Measurements from ENCODE around the gene DPP3.

The DPP3 gene

DNA sequence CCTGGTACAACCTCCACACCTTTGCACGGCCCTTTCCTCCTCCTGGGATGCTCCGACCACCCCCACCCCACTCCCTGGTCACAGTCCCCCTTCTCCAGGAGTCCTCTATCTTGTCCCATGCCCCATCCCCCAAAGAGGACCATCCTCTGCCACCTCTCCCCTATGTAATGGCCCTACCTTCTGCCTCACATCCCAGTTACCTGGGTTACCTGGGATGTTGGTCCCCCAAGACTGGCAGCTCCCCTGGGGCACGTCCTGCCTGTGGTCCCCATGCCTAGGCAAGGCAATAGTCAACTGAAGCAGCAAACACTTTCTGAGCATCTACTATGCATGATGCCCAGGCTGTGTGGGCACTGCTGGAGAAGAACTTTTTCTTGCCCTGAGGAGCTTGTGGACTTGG, 75.2 kb downstream of the DPP3 start:
- Histone ChIP-seq H3K9ac (ENCODE audit: low read length) (no peak overlapping the region), H3K27ac (ENCODE audit: low read length) (no peak overlapping the region), H3K4me2 (ENCODE audit: low read depth, low read length) (no peak overlapping the region), H3F3A (ENCODE audit: insufficient read depth, low read length) (no peaks in the 10 kb centered on the region), H3K4me3 (ENCODE audit: low read length) (no peak overlapping the region), H3K79me2 (ENCODE audit: low read length) (no peaks in the 10 kb centered on the region), H3K9me3 (replicated peaks; ENCODE audit: insufficient read depth, low read length) (no peaks in the 10 kb centered on the region), H3K27me3 (replicated peaks; ENCODE audit: insufficient read depth, low read length) (peaks cover 68% of the 10 kb centered on the region), H3K36me3 (replicated peaks; ENCODE audit: insufficient read depth, low read length) (no peaks in the 10 kb centered on the region), H3K4me1 (ENCODE audit: low read length) (no peaks in the 10 kb centered on the region), H2AFZ (ENCODE audit: low read length) (no peak overlapping the region), H4K20me1 (ENCODE audit: insufficient read depth, low read length) (no peaks in the 10 kb centered on the region), H3K9me2 (replicated peaks; ENCODE audit: insufficient read depth, low read length) (no peaks in the 10 kb centered on the region)
- TF ChIP-seq EZH2phosphoT487 (IDR thresholded peaks at IDR 0.05; ENCODE audit: low read length), result no peak
- TF ChIP-seq, protein P1, sequence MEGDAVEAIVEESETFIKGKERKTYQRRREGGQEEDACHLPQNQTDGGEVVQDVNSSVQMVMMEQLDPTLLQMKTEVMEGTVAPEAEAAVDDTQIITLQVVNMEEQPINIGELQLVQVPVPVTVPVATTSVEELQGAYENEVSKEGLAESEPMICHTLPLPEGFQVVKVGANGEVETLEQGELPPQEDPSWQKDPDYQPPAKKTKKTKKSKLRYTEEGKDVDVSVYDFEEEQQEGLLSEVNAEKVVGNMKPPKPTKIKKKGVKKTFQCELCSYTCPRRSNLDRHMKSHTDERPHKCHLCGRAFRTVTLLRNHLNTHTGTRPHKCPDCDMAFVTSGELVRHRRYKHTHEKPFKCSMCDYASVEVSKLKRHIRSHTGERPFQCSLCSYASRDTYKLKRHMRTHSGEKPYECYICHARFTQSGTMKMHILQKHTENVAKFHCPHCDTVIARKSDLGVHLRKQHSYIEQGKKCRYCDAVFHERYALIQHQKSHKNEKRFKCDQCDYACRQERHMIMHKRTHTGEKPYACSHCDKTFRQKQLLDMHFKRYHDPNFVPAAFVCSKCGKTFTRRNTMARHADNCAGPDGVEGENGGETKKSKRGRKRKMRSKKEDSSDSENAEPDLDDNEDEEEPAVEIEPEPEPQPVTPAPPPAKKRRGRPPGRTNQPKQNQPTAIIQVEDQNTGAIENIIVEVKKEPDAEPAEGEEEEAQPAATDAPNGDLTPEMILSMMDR (IDR thresholded peaks at IDR 0.05; ENCODE audit: low read length), result no peak
- TF ChIP-seq EZH2 (optimal IDR thresholded peaks at IDR 0.05; ENCODE audit: low read depth, low read length), result no peak
- DNase-seq, result no peak

DNA sequence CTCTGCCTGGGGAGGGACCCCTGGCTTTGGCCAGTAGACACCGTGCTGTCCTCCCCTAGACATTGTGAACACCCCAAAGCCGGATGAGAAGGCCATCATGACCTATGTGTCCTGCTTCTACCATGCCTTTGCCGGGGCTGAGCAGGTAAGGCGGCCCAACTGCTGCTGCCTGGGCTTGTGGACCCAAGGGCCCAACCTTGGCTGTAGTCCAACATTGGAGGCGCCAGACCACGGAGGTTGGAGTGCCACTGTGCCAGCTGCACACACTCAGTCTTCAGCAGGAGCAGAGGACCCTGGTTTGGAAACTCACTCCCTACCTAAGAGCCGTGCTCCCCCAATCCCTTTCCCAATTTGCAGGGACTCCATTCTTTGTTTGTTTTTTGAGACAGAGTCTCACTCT, 75.9 kb downstream of the DPP3 start:
- Histone ChIP-seq H3K79me2 (ENCODE audit: low read length) (no peaks in the 10 kb centered on the region), H3K9me3 (replicated peaks; ENCODE audit: insufficient read depth, low read length) (no peaks in the 10 kb centered on the region), H2AFZ (ENCODE audit: low read length) (no peak overlapping the region), H3K27me3 (replicated peaks; ENCODE audit: insufficient read depth, low read length) (peaks cover 69% of the 10 kb centered on the region), H3K4me2 (ENCODE audit: low read depth, low read length) (no peak overlapping the region), H3K4me3 (ENCODE audit: low read length) (no peak overlapping the region), H3K9ac (ENCODE audit: low read length) (no peak overlapping the region), H3F3A (ENCODE audit: insufficient read depth, low read length) (no peaks in the 10 kb centered on the region), H4K20me1 (ENCODE audit: insufficient read depth, low read length) (no peaks in the 10 kb centered on the region), H3K27ac (ENCODE audit: low read length) (no peak overlapping the region), H3K9me2 (replicated peaks; ENCODE audit: insufficient read depth, low read length) (no peaks in the 10 kb centered on the region), H3K36me3 (replicated peaks; ENCODE audit: insufficient read depth, low read length) (no peaks in the 10 kb centered on the region), H3K4me1 (ENCODE audit: low read length) (no peaks in the 10 kb centered on the region)
- no peak for TF ChIP-seq EZH2 (optimal IDR thresholded peaks at IDR 0.05; ENCODE audit: low read depth, low read length)
- TF ChIP-seq, protein P1 (IDR thresholded peaks at IDR 0.05; ENCODE audit: low read length), result no peak
- TF ChIP-seq EZH2phosphoT487 (IDR thresholded peaks at IDR 0.05; ENCODE audit: low read length), result no peak
- DNase-seq, result no peak

DNA sequence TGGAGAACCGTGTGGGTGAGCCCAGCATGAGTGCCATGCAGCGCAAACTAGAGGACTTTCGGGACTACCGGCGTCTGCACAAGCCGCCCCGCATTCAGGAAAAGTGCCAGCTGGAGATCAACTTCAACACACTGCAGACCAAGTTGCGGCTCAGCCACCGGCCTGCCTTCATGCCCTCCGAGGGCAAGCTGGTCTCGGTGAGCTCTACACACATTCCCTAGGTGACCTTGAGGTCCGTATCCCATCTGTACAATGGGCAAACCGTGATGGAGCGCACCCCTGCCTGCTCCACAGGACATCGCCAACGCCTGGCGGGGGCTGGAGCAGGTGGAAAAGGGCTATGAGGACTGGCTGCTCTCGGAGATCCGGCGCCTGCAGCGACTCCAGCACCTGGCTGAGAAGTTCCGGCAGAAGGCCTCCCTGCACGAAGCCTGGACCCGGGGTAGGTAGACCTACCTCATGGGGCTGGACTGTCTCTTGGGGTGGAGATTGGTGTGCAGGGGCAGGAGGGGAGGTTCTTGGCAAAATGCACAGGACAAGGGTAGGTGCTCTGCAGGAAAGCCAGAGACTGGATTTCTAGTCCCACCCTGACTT, 77.6 kb downstream of the DPP3 start:
- Histone ChIP-seq H3K4me1 (ENCODE audit: low read length) (no peaks in the 10 kb centered on the region), H3K36me3 (replicated peaks; ENCODE audit: insufficient read depth, low read length) (no peaks in the 10 kb centered on the region), H3K9me2 (replicated peaks; ENCODE audit: insufficient read depth, low read length) (no peaks in the 10 kb centered on the region), H3K27ac (ENCODE audit: low read length) (no peak overlapping the region), H3K27me3 (replicated peaks; ENCODE audit: insufficient read depth, low read length) (peaks cover 75% of the 10 kb centered on the region), H3F3A (ENCODE audit: insufficient read depth, low read length) (no peaks in the 10 kb centered on the region), H3K79me2 (ENCODE audit: low read length) (no peaks in the 10 kb centered on the region), H3K9me3 (replicated peaks; ENCODE audit: insufficient read depth, low read length) (no peaks in the 10 kb centered on the region), H4K20me1 (ENCODE audit: insufficient read depth, low read length) (no peaks in the 10 kb centered on the region), H3K4me2 (ENCODE audit: low read depth, low read length) (no peak overlapping the region), H3K4me3 (ENCODE audit: low read length) (no peak overlapping the region), H2AFZ (ENCODE audit: low read length) (no peak overlapping the region), H3K9ac (ENCODE audit: low read length) (no peak overlapping the region)
- TF ChIP-seq EZH2phosphoT487 (IDR thresholded peaks at IDR 0.05; ENCODE audit: low read length) (no peak), EZH2 (optimal IDR thresholded peaks at IDR 0.05; ENCODE audit: low read depth, low read length) (no peak)
- TF ChIP-seq, protein P1 (IDR thresholded peaks at IDR 0.05; ENCODE audit: low read length), result no peak
- DNase-seq, result no peak
